GM21737 (cell line): ENCODE measurements around the gene PSD.
A peak's percentile ranks its signal among the peaks of the same experiment; 100 is the strongest.
"Not testable (repeated sequence)": the region's sequence is repeated elsewhere in the genome, so short reads cannot be mapped to it uniquely, and the experiment has no call there.

Source experiments
- ATAC-seq: cut with Tn5 transposase; IDR thresholded peaks from one replicate; pipeline ENCODE4 v1.9.1; 2021; ENCODE audit warnings: mild to moderate bottlenecking, moderate library complexity; ENCODE audit not compliant: unreplicated experiment

The PSD gene

DNA sequence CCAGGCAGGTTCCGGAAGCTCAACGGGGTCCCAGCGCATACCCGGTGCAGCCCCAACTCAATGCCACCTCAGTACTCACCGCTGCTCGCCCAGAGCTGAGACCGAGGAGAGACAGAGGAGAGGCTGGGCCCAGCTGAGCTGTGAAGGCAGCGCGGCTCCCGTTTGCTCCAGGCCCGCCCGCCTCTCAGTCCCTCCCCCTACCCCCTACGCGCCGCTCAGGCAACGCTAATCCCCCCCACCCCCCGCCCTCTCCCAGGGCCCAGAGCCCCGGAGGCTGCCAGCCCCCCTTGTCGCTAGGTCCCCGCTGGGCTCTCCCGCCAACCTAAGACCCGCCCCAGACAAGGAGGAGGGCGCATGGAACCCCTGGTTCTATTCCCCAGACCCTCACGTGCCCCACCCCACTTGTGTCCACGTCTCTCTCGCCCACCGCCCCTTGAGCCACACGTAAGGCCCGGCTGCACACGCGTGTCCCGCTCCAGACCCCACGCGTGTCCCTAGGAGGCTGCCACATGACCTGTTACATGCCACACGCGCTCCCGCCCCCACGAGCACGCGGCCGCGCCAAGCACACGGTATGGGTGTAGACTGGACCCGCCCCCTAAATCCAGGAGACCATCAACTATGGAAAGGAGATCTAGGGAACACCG is at the start of gene PSD:
Gene PSD (minus strand): TSS at position 164 of the 647 bp plus-strand sequence. CDS start 1,747 bp downstream, outside the sequence.
- ATAC-seq, result no peak

DNA sequence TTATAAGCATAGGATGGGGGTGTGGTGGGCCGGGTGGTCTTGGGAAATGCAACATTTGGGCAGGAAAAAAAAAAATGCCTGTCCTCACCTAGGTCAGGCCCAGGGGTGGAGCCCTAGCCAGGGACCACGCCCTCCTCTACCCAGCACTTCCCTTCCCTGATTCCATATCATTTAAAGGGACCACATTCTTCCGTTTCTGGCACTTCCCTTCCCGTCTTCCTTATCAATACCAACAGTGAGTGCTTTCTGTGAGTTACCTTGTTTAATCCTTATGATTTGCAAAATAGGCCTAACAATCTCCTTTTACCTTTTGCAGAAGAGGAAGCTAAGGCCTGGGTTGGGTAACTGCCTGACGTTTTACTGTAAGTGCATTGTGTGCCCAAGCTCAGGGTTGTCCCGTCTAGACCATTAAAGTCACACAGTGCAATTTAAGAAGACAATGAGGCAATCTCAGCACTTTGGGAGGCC is 49.4 kb upstream of the PSD start:
- no peak for ATAC-seq

DNA sequence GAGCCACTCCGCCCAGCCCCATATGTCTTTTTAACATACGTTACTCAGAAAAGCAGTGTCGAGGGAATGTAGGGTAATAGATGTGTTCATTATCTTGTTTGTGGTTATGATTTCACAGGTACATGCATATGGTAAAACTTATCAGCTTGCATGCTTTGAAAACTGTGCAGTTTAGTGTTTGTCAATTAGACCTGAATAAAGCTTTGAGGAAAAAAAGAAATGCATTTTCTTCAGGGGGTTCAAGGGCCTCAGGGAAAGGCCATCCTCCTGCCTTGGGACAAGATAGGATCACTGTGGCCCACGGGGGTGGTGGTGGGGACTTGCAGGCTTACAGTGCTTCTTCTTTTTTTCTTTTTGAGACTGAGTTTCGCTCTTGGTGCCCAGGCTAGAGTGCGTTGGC is 48.7 kb upstream of the PSD start:
- ATAC-seq, result no peak

DNA sequence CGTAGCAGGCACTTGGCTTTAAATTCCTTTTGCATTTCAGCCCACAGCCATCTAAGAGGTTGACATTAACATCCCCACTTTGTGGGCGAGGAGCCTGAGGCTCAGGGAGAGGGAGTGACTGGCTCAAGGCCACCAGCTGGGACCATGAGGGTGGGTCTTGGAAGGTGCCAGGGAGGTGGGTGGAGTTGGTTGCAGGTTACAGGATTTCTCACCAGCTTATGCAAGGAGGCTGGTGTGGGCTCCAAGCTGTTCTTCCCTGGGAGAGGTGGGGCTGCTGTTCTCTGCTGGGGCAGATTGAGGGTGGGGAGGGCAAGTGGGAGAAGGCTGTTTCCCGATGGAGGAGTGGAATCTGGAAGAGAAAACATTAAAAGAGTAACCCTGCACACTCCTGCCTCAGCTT is 46.9 kb upstream of the PSD start:
- no peak for ATAC-seq

DNA sequence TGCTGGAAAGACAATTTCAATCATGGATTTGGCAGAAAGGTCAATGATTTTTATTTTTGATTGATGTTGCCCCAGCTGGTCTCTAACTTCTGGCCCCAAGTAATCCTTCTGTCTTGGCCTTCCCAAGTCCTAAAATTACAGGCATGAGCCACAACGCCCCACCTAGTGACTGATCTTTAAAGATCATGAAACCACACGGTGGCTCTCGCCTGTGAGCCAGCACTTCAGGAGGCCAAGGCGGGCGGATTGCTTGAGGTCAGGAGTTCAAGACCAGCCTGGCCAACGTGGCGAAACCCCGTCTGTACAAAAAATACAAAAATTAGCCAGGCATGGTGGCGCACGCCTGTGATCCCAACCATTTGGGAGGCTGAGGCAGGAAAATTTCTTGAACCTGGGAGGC is 45.4 kb upstream of the PSD start:
- no peak for ATAC-seq

DNA sequence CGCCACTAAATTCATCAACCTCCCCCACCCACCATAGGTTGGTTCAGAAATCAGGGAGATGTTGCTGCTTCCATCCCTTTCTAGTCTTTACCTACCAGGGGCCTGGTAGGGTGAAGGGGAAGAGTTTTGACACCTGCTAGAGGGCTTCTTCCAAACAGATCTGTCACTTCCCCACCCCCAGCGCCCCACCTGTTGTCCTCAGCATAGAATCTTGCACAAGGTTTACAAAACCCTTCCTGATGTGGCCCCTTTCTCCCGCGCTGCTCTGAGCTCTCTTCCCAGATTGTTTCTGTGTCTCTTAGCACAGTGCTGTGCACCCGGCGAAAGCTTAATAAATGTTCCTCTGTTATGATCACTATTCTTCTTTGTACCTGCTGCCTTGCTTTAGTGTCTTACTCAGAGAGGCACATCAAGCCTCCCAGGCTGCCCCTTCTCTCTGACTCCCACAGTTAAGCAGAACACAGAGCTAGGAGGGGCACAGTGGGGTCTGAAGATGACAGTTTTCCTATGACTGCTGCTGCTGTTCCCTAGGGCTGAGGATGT is 44.0 kb upstream of the PSD start:
- ATAC-seq, result no peak

DNA sequence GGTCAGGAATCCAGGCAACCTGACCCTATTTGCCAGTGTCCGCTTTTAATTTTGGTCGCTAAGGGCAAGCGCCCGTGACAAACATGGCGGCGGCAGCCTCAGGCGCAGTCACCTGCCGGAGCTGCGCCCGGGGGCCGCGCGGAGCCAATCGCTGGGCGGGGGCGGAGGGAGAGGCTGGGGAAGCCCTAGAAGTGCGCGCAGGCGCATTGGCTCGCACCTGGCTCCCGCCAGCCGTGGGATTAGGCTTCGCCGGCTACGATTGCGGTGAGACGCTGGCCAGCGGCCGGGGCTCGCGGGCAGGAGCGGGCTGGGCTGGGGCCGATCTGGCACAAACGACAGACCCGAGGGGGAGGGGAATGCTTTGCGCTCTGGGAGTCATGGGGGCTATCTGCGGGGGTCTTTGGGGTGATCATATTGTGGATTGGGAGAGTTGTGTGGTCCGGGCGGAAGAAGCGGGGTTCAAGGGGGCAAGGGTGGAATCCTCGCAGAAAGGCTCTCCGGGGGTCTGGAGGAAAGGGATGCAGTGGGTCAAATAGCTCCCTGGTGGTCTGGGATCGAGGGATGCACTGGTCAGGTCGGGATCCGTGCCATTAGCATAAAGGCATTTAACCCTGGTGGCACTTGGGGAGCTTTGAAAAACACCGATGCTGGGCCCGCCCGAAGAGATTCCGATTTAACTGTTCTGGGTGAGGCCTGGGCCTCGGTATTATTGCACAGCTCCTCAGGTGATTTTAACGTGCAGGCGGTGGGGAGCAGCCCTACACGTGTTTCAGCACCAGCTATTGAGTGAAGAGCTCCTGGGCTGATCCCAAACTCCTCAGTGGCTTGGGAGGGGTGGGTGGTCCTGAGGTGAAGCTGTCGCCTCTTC is 42.8 kb upstream of the PSD start:
- peak; percentile 86 for ATAC-seq

DNA sequence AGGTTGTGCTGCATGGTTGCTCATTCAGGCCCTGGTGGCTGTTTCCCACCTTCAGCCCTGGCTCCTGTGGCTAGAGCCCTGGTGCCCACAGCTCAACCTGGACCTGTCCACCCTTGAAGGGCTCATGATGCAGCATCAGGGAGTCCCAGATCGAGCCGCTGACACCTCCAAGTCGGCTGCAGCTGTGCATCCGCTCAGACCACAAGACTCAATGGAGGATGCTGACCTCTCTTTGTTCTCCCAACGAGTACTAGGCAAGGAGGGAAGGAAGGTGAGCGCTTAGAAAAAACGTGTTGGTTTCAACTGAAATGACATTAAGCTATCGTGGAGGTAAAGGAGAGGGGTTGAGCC is 42.2 kb upstream of the PSD start:
- peak; percentile 25 for ATAC-seq

DNA sequence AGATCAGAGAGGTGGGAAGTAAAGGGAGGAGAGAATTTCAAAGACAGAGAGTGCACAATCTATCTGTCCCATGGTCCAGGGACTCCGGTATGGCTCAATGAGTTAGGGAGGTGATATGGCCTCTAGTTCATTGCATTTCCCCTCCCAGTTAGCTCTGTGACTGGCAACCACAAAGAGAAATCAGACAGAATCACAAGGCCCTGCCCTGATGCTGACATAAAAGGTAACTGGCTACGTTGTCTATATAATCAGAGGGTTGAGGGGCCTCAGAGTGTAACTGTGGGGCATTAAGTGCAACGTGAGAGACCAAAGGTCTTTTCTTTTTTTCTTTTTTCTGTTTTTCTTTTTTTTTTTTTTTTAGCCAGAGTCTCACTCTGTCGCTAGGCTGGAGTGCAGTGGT is 40.1 kb upstream of the PSD start:
- no peak for ATAC-seq

DNA sequence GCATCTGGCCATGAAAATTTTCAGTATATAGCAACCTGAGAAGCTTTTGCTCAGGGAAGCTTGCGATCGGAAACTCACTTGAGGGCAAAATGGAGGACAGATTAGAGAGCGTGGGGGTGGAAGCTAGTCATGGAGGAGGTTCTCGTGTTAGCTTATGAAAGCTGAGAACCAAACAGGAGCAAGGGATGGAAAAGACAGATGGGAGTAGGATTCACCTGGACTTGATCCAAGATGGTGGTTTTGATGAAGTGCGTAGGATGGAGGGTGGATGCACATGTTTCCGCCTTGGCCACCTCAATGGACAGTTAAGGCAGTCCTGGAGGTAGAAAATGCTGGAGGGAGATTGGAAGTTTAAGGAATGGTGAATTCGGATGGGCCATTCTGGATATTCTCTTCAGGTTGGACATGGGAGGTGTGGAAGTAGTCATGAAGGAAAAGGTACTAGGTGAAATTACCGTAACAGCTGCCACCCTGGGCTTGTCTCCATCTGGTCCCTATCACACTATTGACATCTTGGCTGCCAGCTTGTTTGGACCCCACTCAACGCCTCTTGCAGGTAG is 39.1 kb upstream of the PSD start:
- ATAC-seq, result no peak

DNA sequence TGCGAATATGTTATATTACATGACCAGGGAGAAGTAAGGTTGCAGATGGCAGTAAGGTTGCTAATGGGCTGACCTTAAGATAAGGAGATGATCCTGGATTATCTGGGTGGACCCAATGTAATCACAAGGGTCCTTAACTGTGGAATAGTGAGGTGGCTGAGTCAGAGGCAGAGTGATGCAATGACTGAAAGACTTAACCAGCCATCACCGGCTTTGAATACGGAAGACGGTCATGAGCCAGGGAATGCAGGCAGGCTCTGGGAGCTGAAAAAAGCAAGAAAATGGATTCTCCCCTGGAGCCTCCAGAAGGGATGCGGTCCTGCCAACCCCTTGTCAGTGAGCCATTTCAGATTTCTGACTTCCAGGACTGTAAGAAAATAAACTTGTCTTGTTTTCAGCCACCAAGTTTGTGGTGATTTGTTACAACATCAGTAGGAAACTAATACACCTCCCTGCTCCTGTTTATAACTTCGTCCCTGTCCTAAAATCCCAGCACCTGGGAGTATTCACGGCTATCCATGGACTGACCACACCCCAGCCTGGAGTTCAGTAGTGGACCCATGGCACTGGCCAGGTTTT is 37.4 kb upstream of the PSD start:
- ATAC-seq, result no peak

DNA sequence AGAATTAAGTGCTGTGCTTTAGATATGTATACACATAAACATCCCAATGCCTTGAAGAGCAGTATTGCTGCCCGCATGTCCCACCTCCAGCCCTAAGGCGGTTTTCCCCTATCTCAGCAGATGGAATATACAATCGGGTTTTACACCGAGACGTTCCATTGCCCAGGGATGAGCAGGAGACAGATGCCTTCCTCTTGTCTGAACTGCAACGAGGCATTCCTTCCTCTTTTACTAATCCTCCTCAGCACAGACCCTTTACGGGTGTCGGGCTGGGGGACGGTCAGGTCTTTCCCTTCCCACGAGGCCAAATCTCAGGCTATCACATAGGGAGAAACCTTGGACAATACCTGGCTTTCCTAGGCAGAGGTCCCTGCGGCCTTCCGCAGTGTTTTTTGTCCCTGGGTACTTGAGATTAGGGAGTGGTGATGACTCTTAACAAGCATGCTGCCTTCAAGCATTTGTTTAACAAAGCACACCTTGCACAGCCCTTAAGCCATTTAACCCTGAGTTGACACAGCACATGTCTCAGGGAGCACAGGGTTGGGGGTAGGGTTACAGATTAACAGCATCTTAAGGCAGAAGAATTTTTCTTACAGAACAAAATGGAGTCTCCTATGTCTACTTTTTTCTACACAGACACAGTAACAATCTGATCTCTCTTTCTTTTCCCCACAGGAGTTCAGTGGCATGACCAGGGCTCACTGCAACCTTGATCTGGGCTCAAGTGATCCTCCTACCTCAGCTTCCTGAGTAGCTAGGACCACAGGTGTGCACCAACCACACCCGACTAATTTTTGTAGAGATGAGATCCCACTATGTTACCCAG is 36.3 kb upstream of the PSD start:
- not testable (repeated sequence) for ATAC-seq

DNA sequence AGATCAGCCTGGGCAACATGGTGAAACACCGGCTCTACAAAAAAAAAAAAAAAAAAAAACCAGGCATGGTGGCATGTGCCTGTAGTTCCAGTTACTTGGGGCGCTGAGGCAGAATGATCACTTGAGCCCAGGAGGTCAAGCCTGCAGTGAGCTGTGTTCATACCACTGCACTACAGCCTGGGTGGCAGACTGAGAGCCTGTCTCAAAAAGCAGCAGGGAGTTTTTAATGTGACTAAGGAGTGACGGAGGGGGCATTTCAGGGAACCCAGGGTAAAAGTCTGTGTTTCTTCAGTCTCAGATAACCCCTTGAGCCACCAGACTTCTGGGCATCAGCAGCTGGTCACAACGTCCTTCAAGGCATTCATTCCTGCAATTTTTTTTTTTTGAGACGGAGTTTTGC is 34.9 kb upstream of the PSD start:
- no peak for ATAC-seq

DNA sequence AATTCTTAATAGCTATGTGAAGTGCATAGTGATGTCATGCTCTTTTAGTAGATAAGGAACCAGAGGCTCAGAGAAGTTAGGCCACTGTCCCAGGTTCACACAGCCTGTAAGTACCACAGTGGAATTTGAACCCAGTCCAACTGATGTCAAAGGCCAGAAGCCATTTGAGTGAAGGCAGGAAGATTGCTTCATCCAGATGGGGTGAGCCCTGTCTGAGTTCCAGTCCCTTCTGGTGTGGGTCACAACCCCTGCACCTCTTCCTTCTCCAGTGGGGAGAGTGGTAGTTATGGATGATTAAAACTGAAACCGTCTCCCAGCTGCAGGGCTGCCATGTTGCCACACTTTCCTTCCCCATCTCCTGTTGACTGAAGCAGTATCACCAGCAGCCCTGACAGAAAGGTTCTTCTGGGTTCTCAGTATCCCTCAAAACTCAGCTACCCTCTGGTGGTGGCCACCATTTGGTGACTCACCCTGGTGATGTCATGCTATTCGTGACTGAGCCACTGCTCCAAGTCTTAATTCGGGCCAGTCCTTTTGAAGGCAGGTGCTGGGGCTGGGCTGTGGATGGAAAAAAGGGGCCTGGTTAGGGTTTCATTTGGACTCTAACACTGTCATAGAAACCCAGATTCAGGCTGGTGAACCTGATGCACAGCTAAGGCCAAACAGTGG is 34.2 kb upstream of the PSD start:
- ATAC-seq, result no peak

DNA sequence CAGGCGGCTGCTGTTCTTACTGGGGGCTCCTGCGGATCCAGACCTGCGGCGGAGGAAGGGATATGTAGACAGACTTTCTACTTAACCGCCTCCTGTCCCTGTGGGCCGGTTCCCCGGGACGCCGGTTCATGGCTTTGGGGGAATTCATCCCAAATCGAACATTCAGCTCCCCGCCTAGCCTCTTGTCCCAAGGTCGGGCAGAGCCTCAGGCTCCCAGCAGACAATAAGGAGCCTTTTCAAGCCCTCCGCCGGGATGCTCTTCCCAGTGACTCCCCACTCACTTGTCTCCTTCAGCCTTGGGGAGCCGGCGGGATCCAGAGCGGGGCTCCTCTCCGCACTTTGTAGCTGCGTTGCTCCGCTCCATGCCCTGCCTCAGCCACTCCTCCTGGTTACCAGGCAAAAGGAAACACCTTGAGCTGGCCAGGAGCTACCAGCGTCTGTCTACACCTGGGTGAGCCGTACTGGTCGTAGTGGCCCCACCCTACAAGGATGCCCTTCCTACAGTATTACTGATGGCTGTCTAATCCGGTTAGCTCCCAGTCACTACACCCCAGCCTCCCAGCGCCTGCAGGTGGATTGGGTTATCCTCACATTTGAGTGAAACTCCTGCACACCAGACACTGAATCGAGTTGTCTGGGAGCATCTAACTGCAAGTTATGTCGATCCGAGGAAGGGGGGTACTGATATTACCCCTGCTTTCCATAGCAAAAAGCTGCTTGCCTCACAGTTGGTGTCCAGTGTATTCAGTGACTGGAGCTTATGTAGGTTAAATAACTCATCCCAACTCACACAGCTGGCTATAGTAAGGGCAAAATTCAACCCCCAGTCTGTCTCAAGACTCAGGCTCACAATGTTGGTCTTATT is 32.8 kb upstream of the PSD start, which contains the start of gene C10orf95:
Gene C10orf95 (minus strand): TSS at position 439 of the 865 bp plus-strand sequence. CDS start 450 bp downstream, outside the sequence.
- no peak for ATAC-seq

DNA sequence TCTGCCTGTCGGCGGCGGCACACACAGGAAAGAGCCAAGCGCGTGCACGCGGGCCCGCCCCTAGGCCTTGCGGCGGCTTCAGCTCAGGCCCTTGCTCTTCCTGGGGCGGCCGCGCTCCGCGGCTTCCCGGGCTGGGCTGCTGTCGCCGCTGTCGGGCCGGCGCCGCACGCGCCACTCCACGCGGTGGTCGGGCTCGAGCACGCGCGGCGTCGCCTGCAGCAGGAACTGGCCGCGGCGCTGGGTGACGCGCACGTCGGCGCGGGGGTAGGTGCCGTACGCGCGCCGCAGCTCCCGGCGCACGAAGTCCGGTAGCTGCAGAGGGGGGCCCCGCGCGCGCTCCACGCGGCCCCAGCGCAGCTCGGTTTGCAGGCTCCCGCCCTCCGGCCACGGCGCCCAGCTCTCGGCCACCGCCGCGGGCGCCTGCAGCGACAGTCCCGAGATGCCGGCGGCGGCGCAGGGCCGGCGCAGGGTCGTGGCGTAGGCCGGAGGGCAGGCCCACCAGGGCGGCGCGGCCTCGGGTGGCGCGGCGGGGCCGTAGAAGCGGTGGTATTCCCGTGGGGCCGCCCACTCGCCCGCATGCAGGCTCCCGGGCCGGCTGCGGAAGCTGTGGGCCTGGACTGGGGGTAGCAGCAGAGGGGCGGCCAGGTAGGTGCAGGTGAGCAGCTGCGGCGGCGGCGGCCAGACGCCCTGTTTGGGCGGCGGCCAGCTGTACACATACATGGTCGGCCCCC is 32.0 kb upstream of the PSD start:
- peak; percentile 86 for ATAC-seq

DNA sequence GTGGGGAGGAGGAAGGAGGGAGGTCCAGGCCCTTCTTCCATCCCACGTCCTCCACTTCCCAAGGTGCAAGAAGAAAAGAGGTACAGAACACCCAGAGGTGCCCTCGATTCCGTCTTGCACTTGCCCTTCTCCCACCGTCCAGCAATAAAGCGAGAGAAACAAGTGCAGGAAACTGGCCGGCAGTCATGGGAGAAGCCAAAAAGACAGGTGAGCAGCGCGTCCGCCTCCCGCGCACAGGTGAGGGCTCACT is 31.5 kb upstream of the PSD start:
- peak; percentile 1 for ATAC-seq

DNA sequence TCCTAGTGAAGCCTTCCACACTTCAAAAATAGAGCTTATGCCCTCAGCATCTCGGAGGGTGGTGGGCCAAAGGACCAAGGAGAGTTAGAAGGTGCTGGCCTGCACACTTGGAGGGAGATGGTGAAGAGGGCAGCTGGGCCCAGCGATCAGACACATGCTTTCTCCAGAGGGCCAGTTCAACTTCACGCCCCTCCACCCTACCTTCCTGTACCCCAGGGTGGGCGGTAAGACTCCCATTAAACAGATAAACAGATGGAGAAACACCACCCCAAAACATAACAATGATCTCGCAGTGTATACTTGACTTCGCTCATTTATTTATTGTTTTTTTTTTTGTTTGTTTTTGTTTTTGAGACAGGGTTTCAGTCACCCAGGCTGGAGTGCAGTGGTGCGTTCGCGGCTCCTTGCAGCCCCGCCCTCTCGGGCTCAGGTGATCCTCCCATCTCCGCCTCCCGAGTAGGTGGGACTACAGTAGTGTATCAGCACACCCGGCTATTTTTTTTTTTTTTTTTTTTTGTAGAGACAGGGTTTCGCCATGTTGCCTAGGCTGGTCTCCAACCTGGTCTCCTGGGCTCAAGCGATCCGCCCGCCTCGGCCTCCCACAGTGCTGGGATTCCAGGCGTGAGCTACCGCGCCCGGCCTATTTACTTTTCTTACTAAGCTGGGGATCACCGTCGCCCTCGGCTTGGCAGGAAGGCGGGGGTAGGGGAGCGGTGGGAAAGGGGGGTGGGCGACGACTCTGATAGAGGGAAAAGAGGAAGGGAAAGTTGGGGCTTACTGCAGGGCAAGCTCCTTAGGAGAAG is 30.9 kb upstream of the PSD start:
- peak; percentile 40 for ATAC-seq
